ENCODE measurements around the gene PRMT7. TPM values are rescaled to one million over a fixed set of nuclear protein-coding genes. Genes with fewer than 3 reads are reported as not detected.

PRMT7 gene
- total RNA-seq, 1 donor = 42.7 TPM

- TF ChIP-seq CTCF (IDR thresholded peaks at IDR 0.05; ENCODE audit: insufficient read depth, low read depth, low read length) = no peak
- H3K4me3 ChIP-seq (ENCODE audit: low read depth, low read length) = no peak overlapping the region
- DNase-seq (ENCODE audit: low read depth) = no peak
Measured at GRCh38 chr16:68389006-68389405, 78.2 kb downstream of the PRMT7 start.

- no peak for DNase-seq (ENCODE audit: low read depth)
- TF ChIP-seq CTCF (IDR thresholded peaks at IDR 0.05; ENCODE audit: insufficient read depth, low read depth, low read length) = no peak
- H3K4me3 ChIP-seq (ENCODE audit: low read depth, low read length) = no peak overlapping the region
Measured at GRCh38 chr16:68389750-68390371, 79.0 kb downstream of the PRMT7 start.

GRCh38 chr16:68393333-68393732 is 82.5 kb downstream of the PRMT7 start:
- no peak for DNase-seq (ENCODE audit: low read depth)
- no peak overlapping the region for H3K4me3 ChIP-seq (ENCODE audit: low read depth, low read length)
- no peak for TF ChIP-seq CTCF (IDR thresholded peaks at IDR 0.05; ENCODE audit: insufficient read depth, low read depth, low read length)

- DNase-seq (ENCODE audit: low read depth) = no peak
- TF ChIP-seq CTCF (IDR thresholded peaks at IDR 0.05; ENCODE audit: insufficient read depth, low read depth, low read length) = no peak
- no peak overlapping the region for H3K4me3 ChIP-seq (ENCODE audit: low read depth, low read length)
Measured at GRCh38 chr16:68395167-68395786, 84.5 kb downstream of the PRMT7 start.

- DNase-seq (ENCODE audit: low read depth) = no peak
- H3K4me3 ChIP-seq (ENCODE audit: low read depth, low read length) = no peak overlapping the region
- no peak for TF ChIP-seq CTCF (IDR thresholded peaks at IDR 0.05; ENCODE audit: insufficient read depth, low read depth, low read length)
Measured at GRCh38 chr16:68395815-68396214, 85.0 kb downstream of the PRMT7 start.

GRCh38 chr16:68396481-68396880 is 85.7 kb downstream of the PRMT7 start:
- peak; percentile 44 for DNase-seq (ENCODE audit: low read depth)
- no peak overlapping the region for H3K4me3 ChIP-seq (ENCODE audit: low read depth, low read length)
- peak; percentile 74 for TF ChIP-seq CTCF (IDR thresholded peaks at IDR 0.05; ENCODE audit: insufficient read depth, low read depth, low read length)
